Testis (tissue), 3 donors: Measurements from ENCODE around the gene RDX. TPM values are rescaled to one million over a fixed set of nuclear protein-coding genes. Genes with fewer than 3 reads are reported as not detected.

ENCODE experiments used
- DNase-seq: peaks from one replicate; pipeline ENCODE4 v3.0.0-alpha.2; 2019
- H3K27ac ChIP-seq, 2 donors: fragments of 200-600 bp; sonication (generic); one replicate each; pipeline ENCODE4 v1.5.1; 2019
- H3K27me3 ChIP-seq: fragments of 200-600 bp; sonication (generic); one replicate; pipeline ENCODE4 v1.5.1; 2019
- H3K36me3 ChIP-seq: fragments of 200-600 bp; sonication (generic); one replicate; pipeline ENCODE4 v1.5.1; 2017; ENCODE audit warnings: low read depth; ENCODE audit errors: missing control alignments
- H3K4me1 ChIP-seq: fragments of 200-600 bp; sonication (generic); one replicate; pipeline ENCODE4 v1.5.1; 2019
- H3K4me3 ChIP-seq, 2 donors: fragments of 200-600 bp; sonication (generic); one replicate each; pipeline ENCODE4 v1.5.1; 2017 to 2019
- H3K9me3 ChIP-seq: fragments of 200-600 bp; sonication (generic); one replicate; pipeline ENCODE4 v1.5.1; 2017
- CTCF ChIP-seq, 3 experiments: fragments of 450-650 bp in 2 of 3; fragments of 200-600 bp in 1 of 3; sonication (generic) in 1 of 3; IDR thresholded peaks; one replicate each; pipeline ENCODE4 v1.5.1; 2016 to 2019; ENCODE audit warnings: antibody characterized with exemption in 3 of 3, mild to moderate bottlenecking in 2 of 3, moderate library complexity in 1 of 3
- POLR2A ChIP-seq: fragments of 450-650 bp; IDR thresholded peaks from one replicate; pipeline ENCODE4 v1.6.1; 2017; ENCODE audit warnings: antibody characterized with exemption, mild to moderate bottlenecking, moderate library complexity
- WGBS, 2 donors: methylation state at CpG; one replicate each; pipeline ENCODE4 v1.1.5; 2018; 5-methylcytosine and 5-hydroxymethylcytosine counted together
- intact Hi-C: fragments of 100-400 bp; cut with DNase I; formaldehyde crosslinking; loops from one replicate; pipeline ENCODE4 v1.15.1; 2023; ENCODE audit warnings: low total_unique reads
- polyA plus RNA-seq: library from polyadenylated mRNA; stranded (reverse); fragments of 350-450 nt; fragmentation: Illumina TruSeq; extraction: RNeasy Lipid Tissue Mini Kit (QIAGEN cat#74804); gene quantifications from one replicate; pipeline ENCODE4 v1.2.3, GENCODE V29; 2014; ENCODE audit warnings: low read depth, low replicate concordance; ENCODE audit not compliant: insufficient read depth
- total RNA-seq, 2 donors: library from RNA; depleted of rRNA; stranded (reverse); fragments of >200 nt; gene quantifications; one replicate each; pipeline ENCODE4 v1.2.3, GENCODE V29; 2016

RDX gene
- total and polyA plus RNA-seq, 3 donors from 2014 or later, result 39.8 to 170 (median 144) TPM

GRCh38 chr11:110156503-110156902 lies 139.9 kb downstream of the RDX start:
- no peak for DNase-seq
- 82 to 93% methylated on average over 4 of the region's 4 CpGs for WGBS, 2 donors
- no peaks in the 10 kb centered on the region for H3K36me3 ChIP-seq
- no peaks in the 10 kb centered on the region for H3K9me3 ChIP-seq
- no peak for TF ChIP-seq POLR2A
- no peak for TF ChIP-seq CTCF (IDR thresholded peaks at IDR 0.05)
- no peak overlapping the region for H3K27ac ChIP-seq
- H3K4me3 ChIP-seq, result no peak overlapping the region
- H3K4me1 ChIP-seq, result no peaks in the 10 kb centered on the region
- intact Hi-C loops, result no loop called here
- H3K27me3 ChIP-seq, result no peaks in the 10 kb centered on the region

DNA sequence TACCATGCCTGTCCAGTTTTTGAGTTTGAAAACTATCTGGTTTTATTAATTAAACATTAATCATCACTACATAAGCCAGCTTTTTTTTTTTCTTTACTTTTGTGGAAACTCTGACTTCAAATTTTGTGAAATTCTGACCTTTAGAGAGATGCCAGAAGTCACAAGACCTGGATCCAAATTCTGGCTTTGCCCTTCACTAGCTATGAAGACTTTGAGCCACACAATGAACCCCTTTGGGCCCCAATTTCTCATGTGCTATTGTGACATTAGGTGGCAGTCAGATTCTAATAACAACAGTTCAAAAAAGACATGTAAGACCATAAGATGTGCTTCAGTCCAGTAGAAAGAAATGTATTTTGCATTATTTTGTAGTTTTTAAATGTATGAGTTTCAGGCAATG lies 142.9 kb downstream of the RDX start:
- no peak for TF ChIP-seq POLR2A
- no peak for TF ChIP-seq CTCF (IDR thresholded peaks at IDR 0.05)
- H3K27ac ChIP-seq, result no peak overlapping the region
- no peaks in the 10 kb centered on the region for H3K36me3 ChIP-seq
- intact Hi-C loops, result no loop called here
- no peak for DNase-seq
- H3K27me3 ChIP-seq, result no peaks in the 10 kb centered on the region
- no peaks in the 10 kb centered on the region for H3K4me1 ChIP-seq
- H3K9me3 ChIP-seq, result no peaks in the 10 kb centered on the region
- H3K4me3 ChIP-seq, result no peak overlapping the region

DNA sequence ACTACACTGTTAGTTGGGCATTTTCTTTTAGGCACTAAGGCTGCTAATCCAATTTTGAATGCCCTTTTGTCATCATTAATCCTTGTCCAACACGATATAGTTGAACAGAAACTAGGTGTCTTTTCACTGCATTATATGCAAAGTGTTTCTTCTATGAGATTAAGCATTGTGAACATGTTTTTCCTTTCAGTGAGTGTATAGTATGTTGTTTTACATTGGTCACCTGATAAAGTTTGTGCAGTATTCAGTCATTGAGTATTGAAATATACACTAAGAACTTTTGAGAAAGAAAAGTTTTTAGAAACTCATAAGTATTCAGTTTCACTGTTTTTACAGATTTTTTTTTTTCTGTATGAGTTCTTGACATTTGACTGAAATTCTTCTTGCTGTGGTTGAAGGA lies 144.2 kb downstream of the RDX start:
- H3K27me3 ChIP-seq, result no peaks in the 10 kb centered on the region
- H3K36me3 ChIP-seq, result no peaks in the 10 kb centered on the region
- no peak for TF ChIP-seq CTCF (IDR thresholded peaks at IDR 0.05)
- TF ChIP-seq POLR2A, result no peak
- H3K4me1 ChIP-seq, result no peaks in the 10 kb centered on the region
- no peak overlapping the region for H3K27ac ChIP-seq
- H3K9me3 ChIP-seq, result no peaks in the 10 kb centered on the region
- intact Hi-C loops, result no loop called here
- 71 to 79% methylated on average over 1 of the region's 1 CpG for WGBS, 2 donors
- no peak for DNase-seq
- H3K4me3 ChIP-seq, result no peak overlapping the region

DNA sequence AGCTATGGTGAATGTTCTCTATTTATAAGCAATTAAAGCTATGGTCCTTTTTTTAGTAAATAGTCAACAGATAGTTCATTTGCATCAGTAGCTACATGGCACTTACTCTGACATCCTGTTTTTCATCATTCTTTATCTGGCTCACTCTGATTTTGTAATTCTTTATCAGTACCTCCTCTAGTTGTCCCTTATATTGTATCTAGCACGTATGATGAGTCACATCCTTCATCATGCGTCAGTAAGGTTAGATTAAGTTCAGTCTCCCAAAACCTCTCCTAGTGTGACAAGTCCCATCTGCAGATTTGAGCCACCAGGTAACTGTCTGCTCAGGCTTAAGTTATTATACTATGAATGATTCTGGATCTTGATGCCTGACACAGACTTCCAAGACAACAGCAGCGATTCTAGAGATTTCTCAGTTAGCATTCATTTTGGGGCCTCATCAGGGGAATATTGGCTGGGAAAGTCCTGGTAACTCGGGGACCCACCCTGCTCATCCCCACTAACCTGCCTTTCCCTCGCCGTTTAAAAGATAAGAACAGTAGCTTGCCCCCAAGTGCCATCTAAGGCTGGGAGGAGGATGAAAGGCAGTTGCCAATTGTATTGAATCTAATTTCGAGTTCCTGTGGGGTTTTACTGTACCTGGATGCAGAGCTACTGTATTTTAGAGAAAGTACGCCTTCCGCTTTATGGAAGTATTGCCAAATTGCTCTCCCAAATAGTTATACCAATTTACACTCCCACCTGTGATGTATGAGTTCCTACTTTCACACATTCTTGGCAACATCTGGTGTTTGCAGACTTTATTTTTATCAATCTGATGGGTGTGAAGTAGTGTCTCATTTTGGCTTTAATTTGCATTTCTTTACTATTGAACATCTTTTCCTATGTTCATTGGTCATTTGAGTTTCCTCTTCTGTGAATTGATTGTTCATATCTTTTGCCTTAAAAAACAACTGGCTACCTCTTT lies 147.4 kb downstream of the RDX start:
- Histone ChIP-seq H3K4me3 (no peak overlapping the region), H3K27ac (no peak overlapping the region), H3K36me3 (no peaks in the 10 kb centered on the region), H3K27me3 (no peaks in the 10 kb centered on the region), H3K4me1 (no peaks in the 10 kb centered on the region), H3K9me3 (no peaks in the 10 kb centered on the region)
- TF ChIP-seq CTCF (IDR thresholded peaks at IDR 0.05) (no peak), POLR2A (no peak)
- 72 to 73% methylated on average over 9 of the region's 9 CpGs for WGBS, 2 donors
- DNase-seq, result no peak
- intact Hi-C loops, result no loop called here
